Stimulated activated CD4-positive, alpha-beta T cell treated with anti-CD3 and anti-CD28 coated beads, Interleukin-1b, Interleukin-23, amount 100 ng/mL, for 48 hours (primary cell): Measurements from ENCODE around the gene PAK6.

Experiments used
- DNase-seq: peaks from one replicate; pipeline ENCODE4 v3.0.0-alpha.2; 2020

The PAK6 gene

DNA sequence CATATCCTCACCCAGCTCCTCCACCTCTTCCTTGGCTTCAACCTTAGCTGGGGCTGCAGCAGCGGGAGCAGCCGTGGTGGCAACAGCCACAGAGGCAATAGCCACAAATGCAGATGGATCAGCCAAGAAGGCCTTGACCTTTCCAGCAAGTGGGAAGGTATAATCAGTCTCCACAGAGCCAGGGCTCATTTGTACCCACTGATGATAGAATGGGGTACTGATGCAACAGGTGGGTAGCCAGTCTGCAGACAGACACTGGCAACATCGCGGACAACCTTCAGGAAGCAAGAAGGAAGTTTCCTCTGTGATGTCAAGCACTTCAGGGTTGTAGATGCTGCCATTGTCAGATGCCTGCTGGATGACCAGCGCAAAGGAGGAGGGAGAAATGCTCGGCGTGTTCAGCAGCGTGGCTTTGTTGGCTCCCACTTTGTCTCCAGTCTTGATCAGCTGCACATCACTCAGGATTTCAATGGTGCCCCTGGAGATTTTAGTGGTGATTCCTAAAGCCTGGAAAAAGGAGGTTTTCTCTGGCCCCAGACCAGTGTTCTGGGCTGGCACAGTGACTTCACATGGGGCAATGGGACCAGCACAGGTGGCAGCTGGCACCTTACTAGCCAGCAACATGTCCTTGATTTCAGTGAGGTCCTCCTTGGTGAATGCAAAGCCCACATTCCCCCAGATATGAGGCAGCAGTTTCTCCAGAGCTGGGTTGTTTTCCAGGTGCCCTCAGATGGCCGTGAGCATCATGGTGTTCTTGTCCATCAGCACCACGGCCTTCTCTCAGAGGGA lies 73.7 kb downstream of the PAK6 start:
- no peak for DNase-seq

- DNase-seq = no peak
These were observed 74.9 kb downstream of the PAK6 start for GRCh38 chr15:40313531-40314398.

GRCh38 chr15:40314723-40315276 lies 75.9 kb downstream of the PAK6 start:
- DNase-seq = no peak

DNA sequence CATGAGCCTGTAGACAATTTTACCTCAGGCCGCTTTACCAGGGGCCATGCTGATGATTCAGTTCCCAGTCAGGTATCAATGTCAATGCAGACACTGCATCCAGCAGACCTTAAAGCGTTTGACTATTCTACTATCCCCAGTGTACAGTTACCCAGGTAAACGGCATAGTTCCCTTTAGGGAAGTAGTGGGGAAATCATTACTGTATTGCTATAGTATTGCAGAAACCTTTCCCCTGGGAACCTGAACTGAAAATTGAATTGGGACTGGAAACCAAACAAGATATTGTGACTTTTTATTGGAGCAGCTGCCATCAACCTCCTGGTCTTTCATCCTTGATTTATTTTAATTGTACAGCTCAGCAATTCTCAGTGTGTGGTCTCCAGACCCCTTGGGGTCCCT lies 78.1 kb downstream of the PAK6 start:
- DNase-seq = no peak

DNA sequence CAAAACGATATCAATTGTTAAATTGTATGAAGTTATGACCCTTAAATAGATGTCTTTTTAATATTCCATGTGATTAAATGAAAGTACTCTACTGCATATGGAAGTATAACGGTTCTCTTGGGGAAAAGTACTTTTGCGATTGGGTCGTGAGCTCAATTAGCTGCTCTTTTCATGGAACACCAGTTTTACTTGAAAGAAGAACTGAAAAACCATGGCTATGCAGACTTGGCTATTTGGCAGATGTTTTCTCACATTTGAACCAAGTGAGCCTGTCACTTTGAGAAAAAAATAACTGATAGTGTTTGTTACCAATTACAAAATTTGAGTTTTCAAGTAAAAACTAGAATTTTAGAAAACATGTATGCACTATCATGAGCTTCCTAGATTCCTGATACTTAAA lies 78.7 kb downstream of the PAK6 start:
- no peak for DNase-seq

GRCh38 chr15:40320409-40320808 lies 81.5 kb downstream of the PAK6 start:
- no peak for DNase-seq

GRCh38 chr15:40320931-40321371 lies 82.1 kb downstream of the PAK6 start:
- DNase-seq = peak; percentile 55

GRCh38 chr15:40322531-40323238 lies 83.8 kb downstream of the PAK6 start:
- no peak for DNase-seq

GRCh38 chr15:40323239-40323952 lies 84.5 kb downstream of the PAK6 start, which contains the start of gene INAFM2:
Gene INAFM2 (plus strand): TSS chr15:40323692. CDS start chr15:40324056, 364 bp downstream.
- DNase-seq = peak; percentile 87

DNA sequence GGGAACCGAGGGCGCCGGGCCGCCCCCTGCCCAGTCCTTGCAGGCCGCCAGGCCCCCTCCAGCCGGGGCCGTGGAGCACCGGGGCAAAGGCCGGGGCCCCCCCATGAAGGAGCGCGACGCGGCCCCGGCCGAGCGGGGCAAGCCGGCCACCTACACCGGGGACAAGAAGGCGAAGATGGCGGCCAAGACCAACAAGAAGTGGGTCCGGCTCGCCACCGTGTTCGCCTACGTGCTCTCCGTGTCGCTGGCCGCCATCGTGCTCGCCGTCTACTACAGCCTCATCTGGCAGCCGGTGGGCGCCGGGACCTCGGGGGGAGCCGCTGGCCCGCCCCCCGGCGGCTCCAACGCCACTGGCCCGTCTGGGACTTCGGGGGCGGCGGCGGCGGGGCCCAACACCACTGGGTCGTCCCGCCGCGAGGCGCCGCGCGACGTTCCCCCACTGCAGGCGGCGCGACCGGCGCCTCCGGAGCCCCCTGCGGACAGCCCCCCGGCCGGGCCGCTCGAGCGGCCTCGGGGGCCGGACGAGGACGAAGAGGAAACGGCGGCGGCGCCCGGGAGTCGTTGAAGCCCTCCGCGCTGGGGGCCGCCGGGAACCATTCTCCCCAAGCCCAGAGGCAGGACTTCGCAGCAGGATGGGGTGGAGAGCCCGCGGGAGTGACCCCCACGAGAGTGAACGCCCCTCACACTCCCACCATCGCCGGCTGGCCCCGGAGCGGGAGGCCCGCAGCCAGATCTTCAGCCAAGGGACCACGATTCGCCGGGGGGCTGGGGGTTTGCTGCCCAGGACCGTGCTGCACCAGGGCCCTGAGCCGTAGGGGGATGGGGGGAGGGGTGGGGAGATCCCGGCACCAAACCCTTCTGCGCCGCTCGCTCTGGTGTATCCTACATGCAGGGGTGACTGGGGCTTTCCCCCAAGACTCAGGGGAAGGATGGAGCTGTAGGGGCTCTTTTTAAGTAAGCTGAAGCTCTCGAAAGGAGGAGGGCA lies 85.4 kb downstream of the PAK6 start:
- DNase-seq = no peak

DNA sequence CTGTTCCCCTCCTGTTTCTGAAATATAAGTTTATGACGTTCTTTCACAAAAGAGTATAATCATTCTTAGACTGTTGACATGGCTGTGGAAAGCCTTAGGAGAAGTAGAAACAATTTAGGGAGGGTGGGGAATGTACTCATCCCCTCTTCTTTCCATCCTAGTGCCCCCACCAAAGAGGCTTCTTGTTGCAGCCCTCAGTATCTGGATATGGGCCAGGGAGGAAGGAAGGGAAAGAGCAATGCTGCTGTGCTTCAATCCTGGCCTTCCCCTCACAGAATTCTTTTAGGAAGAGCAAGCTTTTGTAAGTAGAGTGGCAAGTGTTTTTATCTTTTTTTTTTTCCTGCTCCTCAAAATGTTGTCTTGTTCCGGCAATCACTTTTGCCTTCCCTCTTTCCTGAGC lies 86.3 kb downstream of the PAK6 start:
- no peak for DNase-seq

GRCh38 chr15:40325700-40326099 lies 86.8 kb downstream of the PAK6 start:
- no peak for DNase-seq
